Measurements from ENCODE around the gene COL5A2.

DNA sequence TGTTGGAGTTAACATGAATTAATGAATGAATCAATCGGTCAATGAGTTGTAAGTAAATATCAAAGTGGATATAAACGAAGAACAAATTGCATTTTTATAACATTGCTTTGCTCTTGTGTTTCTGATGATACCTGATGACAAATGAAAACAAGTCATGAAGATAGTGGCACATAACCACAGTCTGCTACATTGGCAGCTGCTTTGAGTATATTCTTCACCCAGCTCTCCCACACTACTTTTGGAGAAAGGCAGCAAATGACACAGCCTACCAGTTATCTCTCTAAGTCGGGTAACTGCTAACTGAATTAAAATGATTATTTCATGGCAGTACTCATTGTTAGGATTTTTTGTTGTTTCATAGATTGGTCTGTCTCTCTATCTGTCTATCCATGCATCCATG lies 76.8 kb downstream of the COL5A2 start:
- TF ChIP-seq EZH2 (IDR thresholded peaks at IDR 0.05; ENCODE audit: borderline replicate concordance, insufficient read depth, low read length, poor library complexity, severe bottlenecking) (no peak), EP300 (conservative IDR thresholded peaks at IDR 0.05; ENCODE audit: poor library complexity, severe bottlenecking) (no peak), POLR2AphosphoS5 (IDR thresholded peaks at IDR 0.05) (no peak)
